GM12878 (cell line): ENCODE measurements around the gene RFX5.

Source experiments
- ASH2L ChIP-seq: fragments of 300-600, 200-600 bp; sonication (generic); IDR thresholded peaks from 2 replicates; pipeline ENCODE4 v1.6.1; 2017; ENCODE audit warnings: low read depth, mild to moderate bottlenecking, borderline replicate concordance
- EP300 ChIP-seq, 2 experiments: fragments of 150-350 bp in 1 of 2; IDR thresholded peaks; 2 replicates each; pipeline ENCODE4 v1.6.1; 2011 to 2012; ENCODE audit warnings: low read depth in 2 of 2, low read length in 2 of 2, borderline replicate concordance in 1 of 2, improper control_type of control experiment in 1 of 2, inconsistent platforms in 1 of 2; ENCODE audit not compliant: control insufficient read depth in 1 of 2
- EZH2 ChIP-seq: IDR thresholded peaks from 2 replicates; pipeline ENCODE4 v1.6.1; 2012; ENCODE audit warnings: low read depth, mild to moderate bottlenecking, control low read depth, inconsistent platforms, low read length, borderline replicate concordance; ENCODE audit not compliant: control insufficient read depth
- MTA3 ChIP-seq: IDR thresholded peaks from 2 replicates; pipeline ENCODE4 v1.6.1; 2012; ENCODE audit warnings: low read length, inconsistent platforms, borderline replicate concordance
- MYC ChIP-seq: IDR thresholded peaks from 2 replicates; pipeline ENCODE4 v1.6.1; 2011; ENCODE audit warnings: mild to moderate bottlenecking, low read length, moderate library complexity, inconsistent platforms; ENCODE audit not compliant: insufficient read depth, insufficient replicate concordance, insufficient read length, severe bottlenecking
- SPI1 ChIP-seq: IDR thresholded peaks from 2 replicates; pipeline ENCODE4 v1.6.1; 2011; ENCODE audit warnings: low read depth, mild to moderate bottlenecking, low read length, moderate library complexity, borderline replicate concordance; ENCODE audit not compliant: insufficient read depth
- TF ChIP-seq, protein P1 (sequence below), 3 experiments: IDR thresholded peaks in 2 of 3; conservative IDR thresholded peaks in 1 of 3; 2 replicates each; pipeline ENCODE4 v1.5.1; 2011; ENCODE audit warnings: low read depth in 3 of 3, low read length in 3 of 3, mild to moderate bottlenecking in 3 of 3, control low read depth in 2 of 3, moderate library complexity in 2 of 3, inconsistent platforms in 1 of 3, mixed read lengths in 1 of 3; ENCODE audit not compliant: control insufficient read depth in 2 of 3, insufficient read depth in 1 of 3; ENCODE audit errors: extremely low read depth in 1 of 3
- TF ChIP-seq, protein P2 (sequence below): fragments of 450-650 bp; IDR thresholded peaks from 2 replicates; pipeline ENCODE4 v1.6.1; 2016; ENCODE audit warnings: mild to moderate bottlenecking, moderate library complexity, borderline replicate concordance

DNA sequence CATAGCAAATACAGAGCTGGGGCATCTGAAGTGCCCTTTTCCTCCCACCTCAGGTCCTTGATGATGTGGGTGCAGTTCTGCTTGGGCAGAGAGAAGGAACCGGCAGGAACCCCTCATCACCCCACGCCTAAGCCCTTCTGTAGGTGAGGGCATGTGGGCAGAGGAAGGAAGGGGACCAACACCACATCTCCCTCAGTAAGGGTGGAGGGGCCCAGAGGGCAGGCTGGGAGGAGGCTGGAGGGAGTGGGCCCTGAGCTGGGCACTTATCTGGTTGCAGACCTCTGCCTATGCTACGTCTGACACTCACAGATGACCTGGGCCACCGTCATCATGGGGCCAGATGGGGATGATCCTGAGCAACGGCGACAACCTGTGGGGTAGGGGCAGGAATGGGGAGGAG is 54.0 kb downstream of the RFX5 start:
- TF ChIP-seq EP300 (IDR thresholded peaks at IDR 0.05; ENCODE audit: borderline replicate concordance in 1 of 2, control insufficient read depth in 1 of 2, low read depth in 2 of 2, low read length in 2 of 2), result no peak
- TF ChIP-seq, protein P1, sequence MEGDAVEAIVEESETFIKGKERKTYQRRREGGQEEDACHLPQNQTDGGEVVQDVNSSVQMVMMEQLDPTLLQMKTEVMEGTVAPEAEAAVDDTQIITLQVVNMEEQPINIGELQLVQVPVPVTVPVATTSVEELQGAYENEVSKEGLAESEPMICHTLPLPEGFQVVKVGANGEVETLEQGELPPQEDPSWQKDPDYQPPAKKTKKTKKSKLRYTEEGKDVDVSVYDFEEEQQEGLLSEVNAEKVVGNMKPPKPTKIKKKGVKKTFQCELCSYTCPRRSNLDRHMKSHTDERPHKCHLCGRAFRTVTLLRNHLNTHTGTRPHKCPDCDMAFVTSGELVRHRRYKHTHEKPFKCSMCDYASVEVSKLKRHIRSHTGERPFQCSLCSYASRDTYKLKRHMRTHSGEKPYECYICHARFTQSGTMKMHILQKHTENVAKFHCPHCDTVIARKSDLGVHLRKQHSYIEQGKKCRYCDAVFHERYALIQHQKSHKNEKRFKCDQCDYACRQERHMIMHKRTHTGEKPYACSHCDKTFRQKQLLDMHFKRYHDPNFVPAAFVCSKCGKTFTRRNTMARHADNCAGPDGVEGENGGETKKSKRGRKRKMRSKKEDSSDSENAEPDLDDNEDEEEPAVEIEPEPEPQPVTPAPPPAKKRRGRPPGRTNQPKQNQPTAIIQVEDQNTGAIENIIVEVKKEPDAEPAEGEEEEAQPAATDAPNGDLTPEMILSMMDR (IDR thresholded peaks at IDR 0.05 in 2 of 3, conservative IDR thresholded peaks at IDR 0.05 in 1 of 3; ENCODE audit: control insufficient read depth in 2 of 3, extremely low read depth in 1 of 3, insufficient read depth in 1 of 3, low read depth in 3 of 3, low read length in 3 of 3), result no peak
- TF ChIP-seq, protein P2, sequence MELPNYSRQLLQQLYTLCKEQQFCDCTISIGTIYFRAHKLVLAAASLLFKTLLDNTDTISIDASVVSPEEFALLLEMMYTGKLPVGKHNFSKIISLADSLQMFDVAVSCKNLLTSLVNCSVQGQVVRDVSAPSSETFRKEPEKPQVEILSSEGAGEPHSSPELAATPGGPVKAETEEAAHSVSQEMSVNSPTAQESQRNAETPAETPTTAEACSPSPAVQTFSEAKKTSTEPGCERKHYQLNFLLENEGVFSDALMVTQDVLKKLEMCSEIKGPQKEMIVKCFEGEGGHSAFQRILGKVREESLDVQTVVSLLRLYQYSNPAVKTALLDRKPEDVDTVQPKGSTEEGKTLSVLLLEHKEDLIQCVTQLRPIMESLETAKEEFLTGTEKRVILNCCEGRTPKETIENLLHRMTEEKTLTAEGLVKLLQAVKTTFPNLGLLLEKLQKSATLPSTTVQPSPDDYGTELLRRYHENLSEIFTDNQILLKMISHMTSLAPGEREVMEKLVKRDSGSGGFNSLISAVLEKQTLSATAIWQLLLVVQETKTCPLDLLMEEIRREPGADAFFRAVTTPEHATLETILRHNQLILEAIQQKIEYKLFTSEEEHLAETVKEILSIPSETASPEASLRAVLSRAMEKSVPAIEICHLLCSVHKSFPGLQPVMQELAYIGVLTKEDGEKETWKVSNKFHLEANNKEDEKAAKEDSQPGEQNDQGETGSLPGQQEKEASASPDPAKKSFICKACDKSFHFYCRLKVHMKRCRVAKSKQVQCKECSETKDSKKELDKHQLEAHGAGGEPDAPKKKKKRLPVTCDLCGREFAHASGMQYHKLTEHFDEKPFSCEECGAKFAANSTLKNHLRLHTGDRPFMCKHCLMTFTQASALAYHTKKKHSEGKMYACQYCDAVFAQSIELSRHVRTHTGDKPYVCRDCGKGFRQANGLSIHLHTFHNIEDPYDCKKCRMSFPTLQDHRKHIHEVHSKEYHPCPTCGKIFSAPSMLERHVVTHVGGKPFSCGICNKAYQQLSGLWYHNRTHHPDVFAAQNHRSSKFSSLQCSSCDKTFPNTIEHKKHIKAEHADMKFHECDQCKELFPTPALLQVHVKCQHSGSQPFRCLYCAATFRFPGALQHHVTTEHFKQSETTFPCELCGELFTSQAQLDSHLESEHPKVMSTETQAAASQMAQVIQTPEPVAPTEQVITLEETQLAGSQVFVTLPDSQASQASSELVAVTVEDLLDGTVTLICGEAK, result no peak
- no peak for TF ChIP-seq SPI1
- TF ChIP-seq MTA3, result no peak
- no peak for TF ChIP-seq ASH2L
- TF ChIP-seq EZH2, result no peak
- TF ChIP-seq MYC, result no peak
